MCF 10A (cell line): ENCODE results near the gene RSBN1. TPM values are rescaled to one million over a fixed set of nuclear protein-coding genes. Genes with fewer than 3 reads are reported as not detected.

Experiments used
- BruUV-seq: library from RNA; stranded (reverse); fragments of 400-500 nt; replicated peaks from 2 replicates; lab custom pipeline; 2021; lab: Mats Ljungman, UMichigan
- CTCF ChIA-PET: fragments of 300-600 bp; sonication (Branson Sonifier 250); formaldehyde crosslinking; extraction: SDS; loops from one replicate; lab custom pipeline; 2021; ENCODE audit warnings: antibody characterized with exemption, inconsistent platforms; lab: Yijun Ruan, JAX
- POLR2A ChIA-PET: fragments of 300-600, 350-650 bp; sonication (Branson Sonifier 250); formaldehyde crosslinking; extraction: SDS; loops from one replicate; lab custom pipeline; 2020; ENCODE audit warnings: antibody characterized with exemption, inconsistent platforms; lab: Yijun Ruan, JAX
- DNase-seq: peaks from one replicate; pipeline ENCODE4 v3.0.0-alpha.2; 2018; ENCODE audit not compliant: unreplicated experiment
- H3K27ac Mint-ChIP-seq: one replicate; pipeline ENCODE4 v1.8.0; 2022; ENCODE audit warnings: mild to moderate bottlenecking, low read depth, mixed read lengths; ENCODE audit not compliant: unreplicated experiment
- H3K27me3 Mint-ChIP-seq: one replicate; pipeline ENCODE4 v1.8.0; 2022; ENCODE audit warnings: mixed read lengths; ENCODE audit not compliant: insufficient read depth, unreplicated experiment
- H3K36me3 Mint-ChIP-seq: one replicate; pipeline ENCODE4 v1.8.0; 2022; ENCODE audit warnings: mild to moderate bottlenecking, moderate library complexity, mixed read lengths; ENCODE audit not compliant: insufficient read depth, unreplicated experiment
- H3K4me1 Mint-ChIP-seq: one replicate; pipeline ENCODE4 v1.8.0; 2022; ENCODE audit warnings: mixed read lengths; ENCODE audit not compliant: insufficient read depth, unreplicated experiment
- H3K4me3 Mint-ChIP-seq: one replicate; pipeline ENCODE4 v1.8.0; 2022; ENCODE audit warnings: mild to moderate bottlenecking, moderate library complexity, mixed read lengths; ENCODE audit not compliant: unreplicated experiment
- H3K9me3 Mint-ChIP-seq: one replicate; pipeline ENCODE4 v1.8.0; 2022; ENCODE audit warnings: mixed read lengths; ENCODE audit not compliant: unreplicated experiment
- intact Hi-C: fragments of 100-400 bp; cut with micrococcal nuclease; formaldehyde crosslinking; loops from 2 replicates; pipeline ENCODE4 v1.14.1; 2022
- total RNA-seq: library from RNA; stranded (reverse); gene quantifications from 2 replicates; pipeline ENCODE4 v1.2.3, GENCODE V29; 2022
- TF ChIP-seq, protein P1 (sequence below): fragments of 200-600 bp; IDR thresholded peaks from one replicate; pipeline ENCODE4 v1.8.0; 2022; ENCODE audit warnings: antibody characterized with exemption, mild to moderate bottlenecking; ENCODE audit not compliant: unreplicated experiment

The RSBN1 gene
- total RNA-seq, 1 experiment from 2014 or later: 11.8 TPM

DNA sequence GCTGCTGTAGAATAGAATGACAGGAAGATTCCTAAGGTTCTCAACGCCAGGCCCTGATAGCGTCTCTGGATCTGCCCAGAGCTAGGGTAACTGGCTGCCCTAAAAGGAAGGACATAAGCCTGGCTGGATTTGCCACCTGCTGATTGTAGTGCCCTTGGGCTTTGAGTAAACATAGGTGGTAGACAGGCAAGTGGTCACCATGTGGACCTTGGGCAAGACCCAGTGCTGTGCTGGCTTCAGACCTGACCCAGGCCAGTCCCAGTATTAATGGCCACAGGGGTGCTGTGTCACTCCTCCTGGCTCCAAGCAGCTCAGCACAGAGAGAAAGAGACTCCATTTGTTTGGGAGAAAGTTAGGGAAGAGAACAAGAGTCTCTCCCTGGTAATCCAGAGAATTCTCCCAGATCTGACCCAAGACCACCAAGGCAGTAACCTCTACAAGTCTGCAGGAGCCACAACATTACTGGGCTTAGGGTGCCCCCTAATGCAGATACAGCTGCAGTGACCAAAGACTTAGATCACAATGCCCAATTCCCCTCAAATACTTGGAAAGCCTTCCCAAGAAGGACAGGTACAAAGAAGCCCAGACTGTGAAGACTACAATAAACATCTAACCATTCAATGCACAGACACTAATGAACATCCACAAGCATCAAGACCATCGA, 97.5 kb downstream of the RSBN1 start:
- peaks cover 19% of the 10 kb centered on the region for H3K36me3 Mint-ChIP-seq
- ChIA-PET POLR2A (interaction anchor here (0.6 kb wide), 1 partner anchor 123 kb away, joined by 4 read pairs; no protein-coding TSS in a partner anchor), CTCF (interaction anchor here (0.7 to 0.9 kb wide), 4 partner anchors 17 to 581 kb away, joined by 3 to 4 read pairs (median 3); no protein-coding TSS in a partner anchor)
- H3K27me3 Mint-ChIP-seq: no peaks in the 10 kb centered on the region
- H3K27ac Mint-ChIP-seq: no peak overlapping the region
- DNase-seq: no peak
- TF ChIP-seq, protein P1, sequence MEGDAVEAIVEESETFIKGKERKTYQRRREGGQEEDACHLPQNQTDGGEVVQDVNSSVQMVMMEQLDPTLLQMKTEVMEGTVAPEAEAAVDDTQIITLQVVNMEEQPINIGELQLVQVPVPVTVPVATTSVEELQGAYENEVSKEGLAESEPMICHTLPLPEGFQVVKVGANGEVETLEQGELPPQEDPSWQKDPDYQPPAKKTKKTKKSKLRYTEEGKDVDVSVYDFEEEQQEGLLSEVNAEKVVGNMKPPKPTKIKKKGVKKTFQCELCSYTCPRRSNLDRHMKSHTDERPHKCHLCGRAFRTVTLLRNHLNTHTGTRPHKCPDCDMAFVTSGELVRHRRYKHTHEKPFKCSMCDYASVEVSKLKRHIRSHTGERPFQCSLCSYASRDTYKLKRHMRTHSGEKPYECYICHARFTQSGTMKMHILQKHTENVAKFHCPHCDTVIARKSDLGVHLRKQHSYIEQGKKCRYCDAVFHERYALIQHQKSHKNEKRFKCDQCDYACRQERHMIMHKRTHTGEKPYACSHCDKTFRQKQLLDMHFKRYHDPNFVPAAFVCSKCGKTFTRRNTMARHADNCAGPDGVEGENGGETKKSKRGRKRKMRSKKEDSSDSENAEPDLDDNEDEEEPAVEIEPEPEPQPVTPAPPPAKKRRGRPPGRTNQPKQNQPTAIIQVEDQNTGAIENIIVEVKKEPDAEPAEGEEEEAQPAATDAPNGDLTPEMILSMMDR: no peak
- no TSS peak for BruUV-seq
- peaks cover 6% of the 10 kb centered on the region for H3K9me3 Mint-ChIP-seq
- no peaks in the 10 kb centered on the region for H3K4me1 Mint-ChIP-seq
- intact Hi-C loops: no loop called here
- H3K4me3 Mint-ChIP-seq: no peak overlapping the region

Other genes with a start within 250 kb of the RSBN1 start
- 8.4 and 13.0 TPM in 2 replicates for gene PHTF1, start 53.0 kb downstream of the RSBN1 start, total RNA-seq
- gene PTPN22, start 59.2 kb upstream of the RSBN1 start, total RNA-seq: 0.42 and 0.89 TPM in 2 replicates
- gene BCL2L15, start 75.1 kb upstream of the RSBN1 start, total RNA-seq: 0.27 and 2.3 TPM in 2 replicates
- gene AP4B1, start 92.3 kb upstream of the RSBN1 start, total RNA-seq: 20.4 and 21.3 TPM in 2 replicates
- gene DCLRE1B, start 92.8 kb upstream of the RSBN1 start, total RNA-seq: 6.9 and 8.1 TPM in 2 replicates
- 46.7 and 50.2 TPM in 2 replicates for gene HIPK1, start 116.8 kb upstream of the RSBN1 start, total RNA-seq
- gene OLFML3, start 167.0 kb upstream of the RSBN1 start, total RNA-seq: 0.20 and 0.30 TPM in 2 replicates